ENCODE data around the gene SERTAD4. TPM values are rescaled to one million over a fixed set of nuclear protein-coding genes. Genes with fewer than 3 reads are reported as not detected.

Gene SERTAD4
- total RNA-seq, 4 donors from 2014 or later, result 6.4 to 8.8 (median 8.1) TPM

DNA sequence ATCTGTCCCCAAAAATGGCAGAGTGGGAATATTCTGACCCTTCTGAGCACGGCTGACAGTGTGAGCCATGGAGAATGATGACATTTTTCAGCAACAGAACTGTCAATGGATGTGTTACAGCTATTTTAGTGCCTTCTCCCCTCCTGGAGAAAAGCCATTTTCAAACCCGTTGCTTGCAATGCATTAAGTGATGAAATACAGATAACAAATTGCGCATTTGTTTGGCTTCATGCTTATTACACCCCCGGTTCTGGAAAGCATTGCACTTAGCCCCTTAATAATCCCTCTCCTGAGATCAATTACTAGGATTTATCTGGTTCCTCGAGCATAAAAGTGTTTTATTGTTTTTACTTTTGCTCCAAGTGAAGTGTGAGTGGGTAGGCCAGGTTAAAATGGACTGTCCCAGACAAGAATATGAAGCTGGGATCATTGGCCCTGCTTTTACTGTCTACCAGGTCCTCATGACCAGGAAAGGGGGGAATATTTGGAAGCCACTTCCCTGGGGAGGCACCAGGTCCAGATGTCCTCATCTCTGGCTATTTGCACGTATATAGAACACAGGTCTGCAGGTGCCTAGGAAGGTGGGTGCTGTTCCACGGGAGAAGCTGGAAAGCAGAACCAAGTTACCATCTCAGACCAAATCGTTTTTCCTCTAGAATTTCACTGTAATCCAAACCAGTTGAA, 58.6 kb downstream of the SERTAD4 start:
- no peaks in the 10 kb centered on the region for H3K9me3 ChIP-seq
- no peaks in the 10 kb centered on the region for H3K36me3 ChIP-seq
- DNase-seq, result peak in 1 of 2 donors; percentile 21
- H3K27me3 ChIP-seq, result no peaks in the 10 kb centered on the region
- TF ChIP-seq POLR2A (IDR thresholded peaks at IDR 0.05), result no peak
- TF ChIP-seq, protein P1, sequence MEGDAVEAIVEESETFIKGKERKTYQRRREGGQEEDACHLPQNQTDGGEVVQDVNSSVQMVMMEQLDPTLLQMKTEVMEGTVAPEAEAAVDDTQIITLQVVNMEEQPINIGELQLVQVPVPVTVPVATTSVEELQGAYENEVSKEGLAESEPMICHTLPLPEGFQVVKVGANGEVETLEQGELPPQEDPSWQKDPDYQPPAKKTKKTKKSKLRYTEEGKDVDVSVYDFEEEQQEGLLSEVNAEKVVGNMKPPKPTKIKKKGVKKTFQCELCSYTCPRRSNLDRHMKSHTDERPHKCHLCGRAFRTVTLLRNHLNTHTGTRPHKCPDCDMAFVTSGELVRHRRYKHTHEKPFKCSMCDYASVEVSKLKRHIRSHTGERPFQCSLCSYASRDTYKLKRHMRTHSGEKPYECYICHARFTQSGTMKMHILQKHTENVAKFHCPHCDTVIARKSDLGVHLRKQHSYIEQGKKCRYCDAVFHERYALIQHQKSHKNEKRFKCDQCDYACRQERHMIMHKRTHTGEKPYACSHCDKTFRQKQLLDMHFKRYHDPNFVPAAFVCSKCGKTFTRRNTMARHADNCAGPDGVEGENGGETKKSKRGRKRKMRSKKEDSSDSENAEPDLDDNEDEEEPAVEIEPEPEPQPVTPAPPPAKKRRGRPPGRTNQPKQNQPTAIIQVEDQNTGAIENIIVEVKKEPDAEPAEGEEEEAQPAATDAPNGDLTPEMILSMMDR (IDR thresholded peaks at IDR 0.05), result no peak
- no peak overlapping the region for H3K4me3 ChIP-seq
- H3K4me1 ChIP-seq, result peaks cover 0 to 17% of the 10 kb centered on the region in 2 donors
- peak overlapping the region; percentile 85 to 98 for H3K27ac ChIP-seq
- intact Hi-C loops (cut with DNase I; ENCODE audit: low total_unique reads), result no loop called here

DNA sequence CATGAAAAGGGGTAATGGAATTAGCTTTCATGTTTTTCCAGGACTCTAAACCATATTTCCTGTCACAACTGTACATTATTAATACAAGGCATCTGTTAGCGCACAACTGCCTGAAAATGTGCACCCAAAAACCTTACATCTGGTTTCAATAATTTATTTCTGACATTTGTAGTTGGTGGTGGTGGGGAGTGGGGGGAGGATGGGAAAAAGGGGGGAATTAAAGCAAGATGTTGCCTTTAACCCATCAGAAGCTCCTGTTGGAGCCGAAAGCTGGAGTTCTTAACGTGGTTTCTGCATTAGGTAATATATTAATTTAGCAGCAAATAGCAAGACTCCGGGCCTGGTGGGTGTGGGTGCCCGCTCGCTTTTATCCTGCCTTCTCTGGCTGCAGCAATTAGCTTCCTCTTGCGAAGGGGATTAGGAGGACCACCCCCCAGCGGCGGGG, 59.2 kb downstream of the SERTAD4 start:
- Histone ChIP-seq H3K4me1 (peaks cover 0 to 17% of the 10 kb centered on the region in 2 donors), H3K36me3 (no peaks in the 10 kb centered on the region), H3K27me3 (no peaks in the 10 kb centered on the region), H3K4me3 (peak overlapping the region; percentile 23 to 43), H3K27ac (peak overlapping the region; percentile 85 to 98), H3K9me3 (no peaks in the 10 kb centered on the region)
- intact Hi-C loops (cut with DNase I; ENCODE audit: low total_unique reads), result no loop called here
- peak; percentile 42 to 73 for DNase-seq
- TF ChIP-seq, protein P1 (IDR thresholded peaks at IDR 0.05), result no peak
- no peak for TF ChIP-seq POLR2A (IDR thresholded peaks at IDR 0.05)

DNA sequence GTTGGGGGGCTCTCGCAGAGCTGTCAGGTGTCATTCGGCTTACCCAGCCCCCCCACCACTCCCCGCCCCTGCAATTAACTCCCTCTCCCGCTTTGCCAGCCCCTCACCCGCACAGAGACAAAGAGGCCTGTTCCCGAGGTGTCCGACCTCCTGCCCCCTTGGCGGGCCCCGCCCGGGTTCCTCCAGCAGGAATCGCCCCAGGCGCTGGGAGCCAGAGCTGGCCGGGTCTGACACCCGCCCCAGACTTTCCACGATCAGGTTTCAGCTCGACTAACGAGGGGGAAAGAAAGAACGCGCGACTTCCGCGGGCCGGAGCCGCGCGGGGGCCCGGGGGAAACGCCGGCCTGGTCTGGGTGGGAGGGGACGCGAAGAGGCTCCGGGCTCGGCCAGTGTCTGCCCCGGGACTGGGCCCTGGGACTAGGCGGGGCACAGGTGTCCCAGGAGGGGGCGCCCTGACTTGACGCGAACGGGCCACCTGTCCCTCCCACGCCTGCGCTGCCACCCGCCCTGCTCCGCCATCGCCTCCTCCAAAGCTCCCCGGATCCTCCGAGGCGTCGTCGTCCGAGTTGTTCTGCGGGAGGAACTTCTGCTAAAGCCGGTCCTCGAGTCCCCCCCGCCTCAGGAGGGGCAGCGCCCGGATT, 59.8 kb downstream of the SERTAD4 start:
- Histone ChIP-seq H3K9me3 (no peaks in the 10 kb centered on the region), H3K36me3 (no peaks in the 10 kb centered on the region), H3K27ac (peak overlapping the region; percentile 85 to 98), H3K4me3 (peak overlapping the region; percentile 23 to 43), H3K27me3 (no peaks in the 10 kb centered on the region), H3K4me1 (peaks cover 0 to 17% of the 10 kb centered on the region in 2 donors)
- intact Hi-C loops (cut with DNase I; ENCODE audit: low total_unique reads), result no loop called here
- TF ChIP-seq POLR2A (IDR thresholded peaks at IDR 0.05), result peak in 1 of 2 donors; percentile 12
- TF ChIP-seq, protein P1 (IDR thresholded peaks at IDR 0.05), result peak; percentile 22 to 39 (median 32)
- peak; percentile 51 to 52 for DNase-seq

DNA sequence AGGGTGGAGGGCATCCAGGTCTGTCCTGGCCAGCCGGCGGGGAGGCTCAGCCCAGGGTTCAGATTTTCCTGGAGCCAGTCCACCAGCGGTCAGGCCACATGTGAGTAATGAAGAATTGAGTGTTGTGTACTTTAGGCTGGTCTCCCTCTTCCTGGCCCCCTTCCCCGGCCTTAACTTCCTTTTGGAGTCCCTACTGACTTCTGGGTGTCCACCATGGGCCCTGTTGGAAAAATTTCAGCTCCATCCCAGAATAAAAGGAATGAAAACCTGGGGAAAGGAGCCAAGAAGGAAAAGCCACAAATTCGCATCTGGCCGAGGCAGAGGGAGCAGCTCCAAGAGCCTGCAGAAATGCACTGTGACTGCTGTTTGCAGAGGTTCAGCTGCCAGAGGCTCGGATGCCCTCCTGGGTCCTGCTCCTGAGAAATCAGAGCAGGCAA, 60.6 kb downstream of the SERTAD4 start:
- TF ChIP-seq POLR2A (IDR thresholded peaks at IDR 0.05), result peak in 1 of 2 donors; percentile 15
- TF ChIP-seq, protein P1 (IDR thresholded peaks at IDR 0.05), result no peak
- Histone ChIP-seq H3K27ac (peak overlapping the region; percentile 85 to 98), H3K9me3 (no peaks in the 10 kb centered on the region), H3K36me3 (no peaks in the 10 kb centered on the region), H3K4me1 (peaks cover 0 to 17% of the 10 kb centered on the region in 2 donors), H3K27me3 (no peaks in the 10 kb centered on the region), H3K4me3 (peak overlapping the region; percentile 23 to 43)
- DNase-seq, result peak; percentile 67 to 71
- intact Hi-C loops (cut with DNase I; ENCODE audit: low total_unique reads), result no loop called here

Data from uterus (tissue), 4 donors.